ENCODE data around the gene GRK4.

- TF ChIP-seq CTCF (IDR thresholded peaks at IDR 0.05) (no peak), EZH2 (IDR thresholded peaks at IDR 0.05) (no peak)
These were observed 99.1 kb downstream of the GRK4 start for GRCh38 chr4:3062471-3062870.
